ENCODE results near the gene SLC45A3.

DNA sequence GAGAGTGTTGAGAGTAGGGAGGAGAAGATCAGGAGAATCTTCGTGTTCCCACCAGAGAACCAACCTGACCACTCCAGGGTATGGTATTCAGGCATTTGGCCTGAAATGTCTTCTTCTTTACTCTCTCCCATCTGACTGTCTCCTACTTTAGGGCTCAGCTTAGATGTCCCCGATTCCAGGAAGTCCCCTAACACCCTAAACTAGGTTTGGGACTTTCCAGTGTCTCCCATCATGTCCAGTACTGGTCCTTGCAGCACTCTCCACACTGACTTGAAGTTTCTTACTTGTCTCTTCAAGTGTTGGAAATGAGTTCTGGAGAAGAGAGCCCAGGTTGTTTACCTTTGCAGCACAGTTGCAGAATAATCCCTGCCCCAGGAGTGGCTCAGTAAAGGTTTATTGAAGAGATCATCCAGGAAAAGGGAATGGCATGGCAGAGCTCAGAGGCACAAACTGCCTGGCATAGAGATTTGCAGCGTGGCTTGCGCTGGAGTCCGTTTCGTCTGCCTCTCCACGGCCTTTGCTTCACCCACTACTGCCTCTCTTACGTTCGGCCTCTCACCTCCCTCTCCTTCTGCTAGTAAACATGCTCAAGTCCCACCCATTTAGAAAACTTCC lies 42.3 kb downstream of the SLC45A3 start:
- TF ChIP-seq, protein P1, sequence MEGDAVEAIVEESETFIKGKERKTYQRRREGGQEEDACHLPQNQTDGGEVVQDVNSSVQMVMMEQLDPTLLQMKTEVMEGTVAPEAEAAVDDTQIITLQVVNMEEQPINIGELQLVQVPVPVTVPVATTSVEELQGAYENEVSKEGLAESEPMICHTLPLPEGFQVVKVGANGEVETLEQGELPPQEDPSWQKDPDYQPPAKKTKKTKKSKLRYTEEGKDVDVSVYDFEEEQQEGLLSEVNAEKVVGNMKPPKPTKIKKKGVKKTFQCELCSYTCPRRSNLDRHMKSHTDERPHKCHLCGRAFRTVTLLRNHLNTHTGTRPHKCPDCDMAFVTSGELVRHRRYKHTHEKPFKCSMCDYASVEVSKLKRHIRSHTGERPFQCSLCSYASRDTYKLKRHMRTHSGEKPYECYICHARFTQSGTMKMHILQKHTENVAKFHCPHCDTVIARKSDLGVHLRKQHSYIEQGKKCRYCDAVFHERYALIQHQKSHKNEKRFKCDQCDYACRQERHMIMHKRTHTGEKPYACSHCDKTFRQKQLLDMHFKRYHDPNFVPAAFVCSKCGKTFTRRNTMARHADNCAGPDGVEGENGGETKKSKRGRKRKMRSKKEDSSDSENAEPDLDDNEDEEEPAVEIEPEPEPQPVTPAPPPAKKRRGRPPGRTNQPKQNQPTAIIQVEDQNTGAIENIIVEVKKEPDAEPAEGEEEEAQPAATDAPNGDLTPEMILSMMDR (conservative IDR thresholded peaks at IDR 0.05; ENCODE audit: low read depth, low read length), result no peak
- TF ChIP-seq POLR2A (IDR thresholded peaks at IDR 0.05; ENCODE audit: low read depth, low read length), result no peak
- TF ChIP-seq RCOR1 (IDR thresholded peaks at IDR 0.05; ENCODE audit: insufficient replicate concordance, low read length), result no peak
- TF ChIP-seq, protein P2, sequence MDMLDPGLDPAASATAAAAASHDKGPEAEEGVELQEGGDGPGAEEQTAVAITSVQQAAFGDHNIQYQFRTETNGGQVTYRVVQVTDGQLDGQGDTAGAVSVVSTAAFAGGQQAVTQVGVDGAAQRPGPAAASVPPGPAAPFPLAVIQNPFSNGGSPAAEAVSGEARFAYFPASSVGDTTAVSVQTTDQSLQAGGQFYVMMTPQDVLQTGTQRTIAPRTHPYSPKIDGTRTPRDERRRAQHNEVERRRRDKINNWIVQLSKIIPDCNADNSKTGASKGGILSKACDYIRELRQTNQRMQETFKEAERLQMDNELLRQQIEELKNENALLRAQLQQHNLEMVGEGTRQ (IDR thresholded peaks at IDR 0.05; ENCODE audit: low read depth, low read length), result no peak
- no peak for TF ChIP-seq MXI1 (IDR thresholded peaks at IDR 0.05; ENCODE audit: borderline replicate concordance, low read depth, low read length)
- no peak for TF ChIP-seq CHD1 (IDR thresholded peaks at IDR 0.05; ENCODE audit: low read depth, low read length)
- no peak for TF ChIP-seq CEBPB (IDR thresholded peaks at IDR 0.05; ENCODE audit: low read depth, low read length)
- TF ChIP-seq RAD21 (IDR thresholded peaks at IDR 0.05; ENCODE audit: low read length), result no peak
- no peak for TF ChIP-seq FOS (IDR thresholded peaks at IDR 0.05; ENCODE audit: low read depth, low read length)

Measured in IMR-90 (cell line).